ENCODE results near the gene ABTB2. TPM values are rescaled to one million over a fixed set of nuclear protein-coding genes. Genes with fewer than 3 reads are reported as not detected.

The ABTB2 gene
- total and polyA plus RNA-seq, 2 of the 8 experiments (the other 6 are each of a cell fraction or from before 2014, with no cell fraction given), result 7.7 to 10.2 TPM

GRCh38 chr11:34242037-34242625 lies 115.7 kb downstream of the ABTB2 start:
- ChIA-PET POLR2A (ENCODE audit: partially characterized antibody) (interaction anchor here (1.0 kb wide), 1 partner anchor 105 kb away, joined by 3 read pairs; no protein-coding TSS in a partner anchor), CTCF (ENCODE audit: partially characterized antibody) (interaction anchor here (0.6 to 3.0 kb wide), 5 partner anchors 9 to 68 kb away, joined by 3 to 13 read pairs (median 3); no protein-coding TSS in a partner anchor)
- FAIRE-seq, result no peak
- no peaks in the 10 kb centered on the region for H4K20me1 ChIP-seq (replicated peaks in 1 of 2; ENCODE audit: control insufficient read depth in 1 of 2, insufficient read depth in 2 of 2, low read length in 2 of 2)
- 97% methylated on average over 11 of the region's 11 CpGs; no CpG with 5 or more reads in 1 of the 2 experiments for WGBS, 2 experiments (ENCODE audit: extremely low coverage in 1 of 2, insufficient coverage in 1 of 2, insufficient read length in 1 of 2, insufficient replicate concordance in 2 of 2, low coverage in 1 of 2, low lambda C conversion rate in 2 of 2, missing lambda C conversion rate in 1 of 2)
- H3K4me2 ChIP-seq (ENCODE audit: insufficient read depth in 1 of 2, low read depth in 2 of 2, low read length in 2 of 2), result no peak overlapping the region
- H3K4me3 ChIP-seq (ENCODE audit: extremely low read depth in 1 of 4, insufficient read depth in 2 of 4, low read depth in 3 of 4, low read length in 4 of 4), result no peak overlapping the region
- no peaks in the 10 kb centered on the region for H3K79me2 ChIP-seq (ENCODE audit: control insufficient read depth in 1 of 2, insufficient read depth in 2 of 2, low read length in 2 of 2)
- DNase-seq (ENCODE audit: low read depth in 1 of 2, low spot score in 2 of 2), result no peak
- H2AK5ac ChIP-seq (ENCODE audit: low read depth, low read length), result no peak overlapping the region; the same call in 1 of the 2 replicates
- no peak overlapping the region for H2BK15ac ChIP-seq (ENCODE audit: low read length)
- peaks cover 2% of the 10 kb centered on the region; the same call in 1 of the 2 replicates for H3K79me1 ChIP-seq (ENCODE audit: low read depth, low read length)
- no peak overlapping the region for H4K8ac ChIP-seq (ENCODE audit: extremely low read depth, insufficient read depth, low read length)
- H3K4ac ChIP-seq (replicated peaks; ENCODE audit: insufficient read length, low read depth, low read length), result no peak overlapping the region
- no peak overlapping the region for H3K56ac ChIP-seq (replicated peaks; ENCODE audit: insufficient read length, low read depth, low read length)
- no peak overlapping the region for H4K5ac ChIP-seq (ENCODE audit: insufficient read length, low read depth, low read length)
- H3K9ac ChIP-seq (replicated peaks in 1 of 4; ENCODE audit: extremely low read depth in 1 of 4, low read depth in 3 of 4, low read length in 3 of 4), result no peak overlapping the region; a peak in 1 of 7 replicates
- H3K27ac ChIP-seq (ENCODE audit: low read depth, low read length), result no peak overlapping the region
- no peaks in the 10 kb centered on the region for H3K9me3 ChIP-seq (ENCODE audit: insufficient read depth in 2 of 2, low read depth in 1 of 2, low read length in 1 of 2)
- no peak overlapping the region for H2AFZ ChIP-seq (ENCODE audit: low read length)
- no peak overlapping the region for H3K14ac ChIP-seq (ENCODE audit: insufficient read length)
- no peaks in the 10 kb centered on the region for H3K36me3 ChIP-seq (ENCODE audit: control insufficient read depth in 2 of 4, insufficient read depth in 4 of 4, low read length in 3 of 4)
- H2BK12ac ChIP-seq (ENCODE audit: low read depth, low read length), result no peak overlapping the region
- H3K23ac ChIP-seq (ENCODE audit: insufficient read length), result no peak overlapping the region
- H3K27me3 ChIP-seq (replicated peaks in 1 of 4; ENCODE audit: control insufficient read depth in 3 of 4, extremely low read depth in 1 of 4, insufficient read depth in 3 of 4, low read length in 3 of 4), result no peaks in the 10 kb centered on the region
- H2BK120ac ChIP-seq (replicated peaks; ENCODE audit: low read depth, low read length), result no peak overlapping the region
- no peak overlapping the region for H3K18ac ChIP-seq (ENCODE audit: extremely low read depth, low read length)
- H2BK20ac ChIP-seq (ENCODE audit: low read length), result no peak overlapping the region
- H3K23me2 ChIP-seq (ENCODE audit: low read depth, low read length), result no peaks in the 10 kb centered on the region; the same call in 1 of the 2 replicates
- H4K91ac ChIP-seq (replicated peaks; ENCODE audit: insufficient read length, low read length), result no peak overlapping the region
- no peak overlapping the region for H2BK5ac ChIP-seq (ENCODE audit: low read depth, low read length)
- peaks cover 0 to 5% (median 2%) of the 10 kb centered on the region in 4 experiments; a peak in 3 of 7 replicates for H3K4me1 ChIP-seq (replicated peaks in 1 of 4; ENCODE audit: control insufficient read depth in 3 of 4, insufficient read depth in 4 of 4, low read length in 3 of 4)
- TF ChIP-seq BRCA1 (IDR thresholded peaks at IDR 0.05; ENCODE audit: low read depth, low read length) (no peak), TCF12 (IDR thresholded peaks at IDR 0.05; ENCODE audit: low read depth, low read length) (no peak), SAP30 (IDR thresholded peaks at IDR 0.05; ENCODE audit: insufficient read depth, insufficient replicate concordance, low read length) (no peak), SIN3A (conservative IDR thresholded peaks at IDR 0.05 in 1 of 2, IDR thresholded peaks at IDR 0.05 in 1 of 2; ENCODE audit: low read depth in 1 of 2, low read length in 2 of 2) (no peak), CBX8 (IDR thresholded peaks at IDR 0.05; ENCODE audit: borderline replicate concordance, low read depth, low read length) (no peak), POU5F1 (IDR thresholded peaks at IDR 0.05; ENCODE audit: low read depth, low read length) (no peak), ATF3 (IDR thresholded peaks at IDR 0.05; ENCODE audit: insufficient read depth, low read depth, low read length) (no peak), BCL11A (IDR thresholded peaks at IDR 0.05; ENCODE audit: low read depth in 2 of 2, low read length in 2 of 2) (no peak), JUND (IDR thresholded peaks at IDR 0.05; ENCODE audit: low read length) (no peak), HDAC2 (IDR thresholded peaks at IDR 0.05; ENCODE audit: borderline replicate concordance in 1 of 2, low read depth in 2 of 2, low read length in 2 of 2) (no peak), HDAC6 (IDR thresholded peaks at IDR 0.05; ENCODE audit: low read depth, low read length) (no peak), BACH1 (IDR thresholded peaks at IDR 0.05; ENCODE audit: low read length) (no peak)
